GM23248 (cell line): Measurements from ENCODE around the gene ATG16L2.

Source experiments
- EZH2 ChIP-seq: fragments of 200-600 bp; sonication (generic); IDR thresholded peaks from 2 replicates; pipeline ENCODE4 v1.6.1; 2018; ENCODE audit warnings: antibody characterized with exemption, mild to moderate bottlenecking; ENCODE audit not compliant: insufficient read depth, poor library complexity, severe bottlenecking
- EZH2phosphoT487 ChIP-seq: fragments of 200-600 bp; sonication (generic); IDR thresholded peaks from 2 replicates; pipeline ENCODE4 v1.6.1; 2018; ENCODE audit warnings: antibody characterized with exemption, moderate library complexity, mild to moderate bottlenecking, low read depth; ENCODE audit not compliant: insufficient read depth

DNA sequence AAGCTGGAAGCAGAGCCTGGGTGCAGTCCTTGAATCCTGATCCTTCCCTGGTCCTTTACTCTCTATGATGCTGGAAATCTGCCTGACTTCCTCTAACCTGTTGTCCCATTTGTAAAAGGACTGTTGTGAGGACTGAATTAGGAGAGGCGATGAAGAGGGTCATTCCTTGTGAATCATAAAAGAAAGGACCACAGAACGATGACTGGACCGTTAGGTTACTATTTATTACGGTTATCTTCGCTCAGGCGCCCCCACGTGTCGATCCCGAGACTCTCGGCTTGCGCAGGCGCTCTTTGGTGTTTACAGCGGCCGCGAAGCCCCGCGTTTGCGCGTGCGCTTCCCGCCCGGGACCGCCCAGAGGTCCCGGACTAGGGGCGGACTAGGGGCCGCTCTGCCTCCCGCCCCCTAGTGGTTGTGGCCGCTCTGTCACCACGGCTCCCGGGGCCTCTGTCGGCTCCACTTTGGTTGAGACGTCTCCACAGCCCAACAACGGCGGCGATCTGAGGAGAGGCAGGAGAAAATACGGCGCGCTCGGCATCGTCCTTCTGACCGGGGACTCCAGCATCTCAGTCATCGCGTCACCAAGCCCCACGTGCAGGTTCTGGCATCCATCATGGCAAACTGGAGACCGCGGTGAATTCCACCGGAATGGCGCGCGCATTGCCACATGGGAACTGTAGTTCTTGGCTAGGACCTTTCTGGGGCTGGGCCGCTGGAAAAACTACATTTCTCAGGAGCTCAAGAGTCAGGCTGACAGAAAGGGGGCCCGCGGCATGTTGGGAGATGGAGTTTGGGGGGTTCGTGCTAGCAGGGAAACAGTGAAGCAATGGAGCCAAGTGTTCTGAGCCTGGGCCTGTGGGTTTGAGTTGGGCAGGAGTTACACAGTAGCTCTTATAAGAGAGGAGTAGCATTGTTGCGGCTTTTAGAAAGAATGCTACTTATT is 20.5 kb upstream of the ATG16L2 start, which contains the start of gene STARD10:
- no peak for TF ChIP-seq EZH2
- no peak for TF ChIP-seq EZH2phosphoT487
